Endothelial cell of umbilical vein (primary cell): ENCODE data around the gene CORO7. TPM values are rescaled to one million over a fixed set of nuclear protein-coding genes. Genes with fewer than 3 reads are reported as not detected.

Experiments used
- BruUV-seq: library from RNA; stranded (reverse); fragments of 400-500 nt; replicated peaks from 2 replicates; lab custom pipeline; 2021; lab: Mats Ljungman, UMichigan
- CTCF ChIA-PET: fragments of 300-600, 350-600 bp; sonication (Branson Sonifier 250); formaldehyde crosslinking; loops from one replicate; lab custom pipeline; 2021; ENCODE audit warnings: antibody characterized with exemption, inconsistent platforms; lab: Charles Lee
- POLR2A ChIA-PET: fragments of 300-600, 350-600 bp; sonication (Branson Sonifier 250); formaldehyde crosslinking; loops from one replicate; lab custom pipeline; 2021; ENCODE audit warnings: antibody characterized with exemption, inconsistent platforms; lab: Charles Lee
- DNase-seq: peaks from one replicate; pipeline ENCODE4 v3.0.0-alpha.2; 2011; ENCODE audit warnings: low read depth, low spot score
- FAIRE-seq: peaks from 2 replicates; lab custom pipeline; 2011; peaks lifted over from hg19 to GRCh38; lab: Jason Lieb, UNC
- H2AFZ ChIP-seq: 2 replicates; pipeline ENCODE4 v1.6.0; 2012; ENCODE audit warnings: low read depth, low read length, control low read depth, inconsistent platforms
- H3K27ac ChIP-seq: 2 replicates; pipeline ENCODE4 v1.5.1; 2011; ENCODE audit warnings: low read depth, mild to moderate bottlenecking, control low read depth, low read length, moderate library complexity; ENCODE audit not compliant: insufficient read depth
- H3K27me3 ChIP-seq, 2 experiments: 2 replicates each; pipeline versions ENCODE4 v1.6.0 to v1.6.1; 2011; ENCODE audit warnings: low read length in 2 of 2, mixed read lengths in 1 of 2; ENCODE audit not compliant: control insufficient read depth in 2 of 2, insufficient read depth in 2 of 2
- H3K36me3 ChIP-seq, 2 experiments: 2 replicates in 1 of 2; 3 replicates in 1 of 2; pipeline ENCODE4 v1.5.1; 2011; ENCODE audit warnings: low read length in 2 of 2, mild to moderate bottlenecking in 1 of 2, moderate library complexity in 1 of 2; ENCODE audit not compliant: control insufficient read depth in 2 of 2, insufficient read depth in 2 of 2; ENCODE audit errors: extremely low read depth in 1 of 2
- H3K4me1 ChIP-seq: 3 replicates; pipeline ENCODE4 v1.5.1; 2011; ENCODE audit warnings: mild to moderate bottlenecking, low read length; ENCODE audit not compliant: control insufficient read depth, insufficient read depth; ENCODE audit errors: extremely low read depth
- H3K4me2 ChIP-seq: 2 replicates; pipeline ENCODE4 v1.6.1; 2011; ENCODE audit warnings: low read length, control low read depth, mixed read lengths; ENCODE audit not compliant: insufficient read depth
- H3K4me3 ChIP-seq, 3 experiments: fragments of 200-600 bp in 1 of 3; sonication (generic), shearing (Covaris generic) in 1 of 3; replicated peaks in 1 of 3; 2 replicates each; pipeline ENCODE4 v1.5.1; 2011 to 2016; ENCODE audit warnings: control low read depth in 3 of 3, low read length in 3 of 3, mild to moderate bottlenecking in 2 of 3, inconsistent platforms in 1 of 3, low read depth in 1 of 3, moderate library complexity in 1 of 3; ENCODE audit not compliant: insufficient read depth in 1 of 3
- H3K79me2 ChIP-seq: 2 replicates; pipeline ENCODE4 v1.6.0; 2012; ENCODE audit warnings: low read length, inconsistent platforms; ENCODE audit not compliant: control insufficient read depth, insufficient read depth
- H3K9ac ChIP-seq: replicated peaks from 2 replicates; pipeline ENCODE3; 2011; ENCODE audit warnings: low read length, control low read depth; ENCODE audit not compliant: insufficient read depth; ENCODE audit errors: extremely low read depth
- H3K9me1 ChIP-seq: replicated peaks from 3 replicates; pipeline ENCODE4 v1.6.0; 2011; ENCODE audit warnings: mild to moderate bottlenecking, low read length; ENCODE audit not compliant: control insufficient read depth, insufficient read depth; ENCODE audit errors: extremely low read depth
- H3K9me3 ChIP-seq: replicated peaks from 2 replicates; pipeline ENCODE4 v1.5.1; 2012; ENCODE audit warnings: low read length, inconsistent platforms; ENCODE audit not compliant: control insufficient read depth, insufficient read depth
- H4K20me1 ChIP-seq: replicated peaks from 2 replicates; pipeline ENCODE3; 2011; ENCODE audit warnings: mild to moderate bottlenecking, low read length; ENCODE audit not compliant: control insufficient read depth, insufficient read depth; ENCODE audit errors: extremely low read depth
- EZH2 ChIP-seq: IDR thresholded peaks from 2 replicates; pipeline ENCODE4 v1.6.1; 2012; ENCODE audit warnings: borderline replicate concordance, low read depth, mild to moderate bottlenecking, moderate library complexity, low read length, inconsistent platforms; ENCODE audit not compliant: severe bottlenecking
- FOS ChIP-seq: IDR thresholded peaks from 2 replicates; pipeline ENCODE4 v1.6.1; 2011; ENCODE audit warnings: mild to moderate bottlenecking, low read length, moderate library complexity, borderline replicate concordance; ENCODE audit not compliant: insufficient read depth
- GATA2 ChIP-seq: IDR thresholded peaks from 2 replicates; pipeline ENCODE4 v1.7.0; 2011; ENCODE audit warnings: low read depth, mild to moderate bottlenecking, moderate library complexity, mixed read lengths, low read length; ENCODE audit not compliant: insufficient read length, insufficient read depth
- JUN ChIP-seq: IDR thresholded peaks from 2 replicates; pipeline ENCODE4 v1.6.1; 2011; ENCODE audit warnings: borderline replicate concordance, low read depth; ENCODE audit not compliant: insufficient read length, insufficient read depth
- MYC ChIP-seq: IDR thresholded peaks from one replicate; pipeline ENCODE4 v1.6.1; 2011; ENCODE audit warnings: mild to moderate bottlenecking, low read depth, low read length
- POLR2A ChIP-seq: IDR thresholded peaks from 2 replicates; pipeline ENCODE4 v1.6.1; 2012; ENCODE audit warnings: low read depth, mild to moderate bottlenecking, control low read depth, low read length
- POLR2AphosphoS5 ChIP-seq: IDR thresholded peaks from 2 replicates; pipeline ENCODE4 v1.6.1; 2012; ENCODE audit warnings: low read depth, mild to moderate bottlenecking, control low read depth, low read length, moderate library complexity; ENCODE audit not compliant: insufficient read depth
- dilution Hi-C: fragments of 300-500 bp; cut with MboI; formaldehyde crosslinking; loops from one replicate; pipeline ENCODE4 v1.15.0; 2019; ENCODE audit warnings: low sequenced_read_pairs; ENCODE audit not compliant: extremely low pct_ligation_motif_present
- intact Hi-C: fragments of 100-400 bp; cut with micrococcal nuclease; formaldehyde crosslinking; loops from one replicate; pipeline ENCODE4 v1.10.0; 2022
- polyA plus RNA-seq, 4 experiments: library from polyadenylated mRNA; depleted of rRNA in 3 of 4; stranded (reverse) in 3 of 4; unstranded in 1 of 4; fragments of >200 nt; gene quantifications; 2 replicates each; pipeline versions ENCODE4 v1.2.1 to v1.2.3, GENCODE V29; 2011 to 2012; ENCODE audit warnings: missing spikeins in 1 of 4
- total RNA-seq: library from RNA; stranded (reverse); gene quantifications from 2 replicates; pipeline ENCODE4 v1.2.3, GENCODE V29; 2021
- TF ChIP-seq, protein P1 (sequence below): IDR thresholded peaks from 2 replicates; pipeline ENCODE4 v1.6.1; 2011; ENCODE audit not compliant: insufficient read depth, insufficient read length
- TF ChIP-seq, protein P2 (sequence below), 2 donors: IDR thresholded peaks; 1 replicate in 1 of 2; 2 replicates in 1 of 2; pipeline ENCODE4 v1.5.1; 2011; ENCODE audit warnings: low read length in 2 of 2, mild to moderate bottlenecking in 2 of 2, moderate library complexity in 2 of 2, control low read depth in 1 of 2, inconsistent platforms in 1 of 2, low read depth in 1 of 2; ENCODE audit not compliant: insufficient read depth in 1 of 2; ENCODE audit errors: extremely low read depth in 1 of 2

The CORO7 gene
- total and polyA plus RNA-seq, 2 donors (not counting 3 experiments of a cell fraction or from before 2014, with no cell fraction given), result 42.5 to 72.3 TPM

DNA sequence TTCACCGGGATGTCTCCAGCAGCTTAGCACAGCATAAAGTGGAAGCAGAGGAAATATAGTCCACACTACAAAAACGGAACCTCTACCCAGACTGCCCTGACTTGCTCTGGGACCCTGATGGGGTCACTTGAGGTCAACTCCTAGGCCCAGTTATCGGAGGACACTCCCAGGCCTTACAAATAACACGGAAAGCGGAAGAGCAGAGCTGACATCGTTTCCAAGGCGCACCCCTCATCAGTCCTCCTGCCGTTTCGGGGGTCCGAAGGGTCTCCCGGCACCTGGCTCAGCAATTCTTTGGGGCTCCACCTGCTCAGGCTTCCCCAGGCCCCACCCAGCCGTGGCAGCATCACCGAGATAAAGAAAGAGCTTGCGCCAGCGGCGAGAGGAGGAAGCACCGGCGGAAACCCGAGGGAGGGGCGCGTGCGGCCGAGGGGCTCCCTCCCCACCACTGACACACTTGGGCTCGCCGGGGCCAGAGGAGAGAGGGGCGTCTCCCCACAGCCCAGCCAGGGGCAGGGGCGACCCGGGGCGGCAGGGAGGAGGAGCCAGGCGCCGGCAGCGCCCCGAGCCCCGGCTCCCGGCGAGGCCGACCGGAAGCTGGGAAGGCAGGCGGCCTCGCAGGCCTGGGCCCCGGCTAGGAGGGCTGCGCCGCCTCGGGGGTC lies 727 bp downstream of the CORO7 start:
- Histone ChIP-seq H3K27ac (peak overlapping the region; percentile 57), H3K79me2 (peaks cover 36% of the 10 kb centered on the region), H3K36me3 (peaks cover 0 to 10% of the 10 kb centered on the region in 2 experiments), H3K4me1 (peaks cover 11% of the 10 kb centered on the region), H3K4me3 (peak overlapping the region; percentile 55 to 94 (median 71)), H2AFZ (peak overlapping the region; percentile 74), H3K9ac (peak overlapping the region; percentile 78), H3K9me3 (no peaks in the 10 kb centered on the region), H4K20me1 (no peaks in the 10 kb centered on the region), H3K27me3 (no peaks in the 10 kb centered on the region), H3K4me2 (peak overlapping the region; percentile 68), H3K9me1 (no peaks in the 10 kb centered on the region)
- TF ChIP-seq GATA2, result no peak
- TF ChIP-seq POLR2AphosphoS5, result peak; percentile 13
- TF ChIP-seq EZH2, result no peak
- TF ChIP-seq POLR2A, result no peak
- no peak for TF ChIP-seq JUN
- dilution Hi-C loops (no loop called here), intact Hi-C loops (loop anchor here (1.0 kb wide), 1 partner anchor 7 kb away; no protein-coding TSS in a partner anchor)
- BruUV-seq, result TSS peak; percentile 58
- DNase-seq (peak; percentile 43), FAIRE-seq (no peak)
- ChIA-PET CTCF (interaction anchor here (1.1 to 8.4 kb wide), 6 partner anchors 12 to 143 kb away, joined by 3 to 79 read pairs (median 4); partner anchors contain the start of gene TFAP4), POLR2A (no interaction called here)

DNA sequence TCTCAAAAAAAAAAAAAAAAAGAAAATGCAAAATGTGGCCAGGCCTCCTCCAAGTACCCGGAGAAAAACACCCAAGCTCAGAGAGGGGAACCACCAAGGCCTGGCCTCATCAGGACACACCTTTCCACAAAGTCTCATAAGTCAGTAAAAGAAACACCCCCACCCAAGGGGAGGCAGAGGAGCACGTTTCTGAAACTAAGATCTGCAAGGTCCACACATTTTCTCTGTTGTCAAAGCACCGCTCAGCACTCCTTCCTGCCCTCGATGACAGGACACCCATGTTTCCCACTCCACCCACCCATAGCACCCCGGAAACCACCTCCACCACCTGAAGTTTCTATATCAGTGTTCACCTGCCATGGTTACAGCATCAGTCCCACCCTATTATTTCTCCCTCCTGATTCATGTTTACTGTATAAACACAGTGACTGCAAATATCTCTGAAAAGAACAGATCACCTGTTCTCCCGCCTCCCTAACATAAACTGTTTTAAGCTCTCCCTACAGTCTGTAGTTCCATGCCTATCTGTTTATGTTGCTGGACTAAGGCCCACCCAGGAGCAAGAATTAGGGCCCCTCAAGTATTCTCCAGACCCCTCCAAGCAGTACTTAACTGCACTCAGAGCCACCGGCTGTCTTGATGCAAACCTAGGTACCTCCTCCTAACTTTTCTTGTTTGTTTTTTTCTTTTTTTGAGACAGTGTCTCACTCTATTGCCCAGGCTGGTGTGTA lies 2.0 kb downstream of the CORO7 start:
- no peaks in the 10 kb centered on the region for H3K27me3 ChIP-seq
- POLR2A ChIA-PET, result no interaction called here
- H3K9me1 ChIP-seq, result no peaks in the 10 kb centered on the region
- peaks cover 14% of the 10 kb centered on the region for H3K4me1 ChIP-seq
- H4K20me1 ChIP-seq, result no peaks in the 10 kb centered on the region
- intact Hi-C loops (no loop called here), dilution Hi-C loops (no loop called here)
- H3K9ac ChIP-seq, result no peak overlapping the region
- DNase-seq (no peak), FAIRE-seq (no peak)
- BruUV-seq, result no TSS peak
- H3K36me3 ChIP-seq, result peaks cover 0 to 10% of the 10 kb centered on the region in 2 experiments
- H3K4me2 ChIP-seq, result peak overlapping the region; percentile 68
- no peaks in the 10 kb centered on the region for H3K9me3 ChIP-seq
- TF ChIP-seq POLR2AphosphoS5 (no peak), MYC (no peak), JUN (no peak), EZH2 (no peak), FOS (no peak), GATA2 (no peak), POLR2A (no peak)
- TF ChIP-seq, protein P1, sequence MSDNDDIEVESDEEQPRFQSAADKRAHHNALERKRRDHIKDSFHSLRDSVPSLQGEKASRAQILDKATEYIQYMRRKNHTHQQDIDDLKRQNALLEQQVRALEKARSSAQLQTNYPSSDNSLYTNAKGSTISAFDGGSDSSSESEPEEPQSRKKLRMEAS, result no peak
- TF ChIP-seq, protein P2, sequence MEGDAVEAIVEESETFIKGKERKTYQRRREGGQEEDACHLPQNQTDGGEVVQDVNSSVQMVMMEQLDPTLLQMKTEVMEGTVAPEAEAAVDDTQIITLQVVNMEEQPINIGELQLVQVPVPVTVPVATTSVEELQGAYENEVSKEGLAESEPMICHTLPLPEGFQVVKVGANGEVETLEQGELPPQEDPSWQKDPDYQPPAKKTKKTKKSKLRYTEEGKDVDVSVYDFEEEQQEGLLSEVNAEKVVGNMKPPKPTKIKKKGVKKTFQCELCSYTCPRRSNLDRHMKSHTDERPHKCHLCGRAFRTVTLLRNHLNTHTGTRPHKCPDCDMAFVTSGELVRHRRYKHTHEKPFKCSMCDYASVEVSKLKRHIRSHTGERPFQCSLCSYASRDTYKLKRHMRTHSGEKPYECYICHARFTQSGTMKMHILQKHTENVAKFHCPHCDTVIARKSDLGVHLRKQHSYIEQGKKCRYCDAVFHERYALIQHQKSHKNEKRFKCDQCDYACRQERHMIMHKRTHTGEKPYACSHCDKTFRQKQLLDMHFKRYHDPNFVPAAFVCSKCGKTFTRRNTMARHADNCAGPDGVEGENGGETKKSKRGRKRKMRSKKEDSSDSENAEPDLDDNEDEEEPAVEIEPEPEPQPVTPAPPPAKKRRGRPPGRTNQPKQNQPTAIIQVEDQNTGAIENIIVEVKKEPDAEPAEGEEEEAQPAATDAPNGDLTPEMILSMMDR (IDR thresholded peaks at IDR 0.05; ENCODE audit: extremely low read depth in 1 of 2, insufficient read depth in 1 of 2, low read depth in 1 of 2, low read length in 2 of 2), result no peak
- no peak overlapping the region for H2AFZ ChIP-seq
- H3K79me2 ChIP-seq, result peaks cover 42% of the 10 kb centered on the region
- no peak overlapping the region for H3K27ac ChIP-seq
- H3K4me3 ChIP-seq, result no peak overlapping the region
- CTCF ChIA-PET, result interaction anchor here (8.4 kb wide), 1 partner anchor 10 kb away, joined by 79 read pairs; no protein-coding TSS in a partner anchor
